Measurements from ENCODE around the gene TMEM81.

The TMEM81 gene

DNA sequence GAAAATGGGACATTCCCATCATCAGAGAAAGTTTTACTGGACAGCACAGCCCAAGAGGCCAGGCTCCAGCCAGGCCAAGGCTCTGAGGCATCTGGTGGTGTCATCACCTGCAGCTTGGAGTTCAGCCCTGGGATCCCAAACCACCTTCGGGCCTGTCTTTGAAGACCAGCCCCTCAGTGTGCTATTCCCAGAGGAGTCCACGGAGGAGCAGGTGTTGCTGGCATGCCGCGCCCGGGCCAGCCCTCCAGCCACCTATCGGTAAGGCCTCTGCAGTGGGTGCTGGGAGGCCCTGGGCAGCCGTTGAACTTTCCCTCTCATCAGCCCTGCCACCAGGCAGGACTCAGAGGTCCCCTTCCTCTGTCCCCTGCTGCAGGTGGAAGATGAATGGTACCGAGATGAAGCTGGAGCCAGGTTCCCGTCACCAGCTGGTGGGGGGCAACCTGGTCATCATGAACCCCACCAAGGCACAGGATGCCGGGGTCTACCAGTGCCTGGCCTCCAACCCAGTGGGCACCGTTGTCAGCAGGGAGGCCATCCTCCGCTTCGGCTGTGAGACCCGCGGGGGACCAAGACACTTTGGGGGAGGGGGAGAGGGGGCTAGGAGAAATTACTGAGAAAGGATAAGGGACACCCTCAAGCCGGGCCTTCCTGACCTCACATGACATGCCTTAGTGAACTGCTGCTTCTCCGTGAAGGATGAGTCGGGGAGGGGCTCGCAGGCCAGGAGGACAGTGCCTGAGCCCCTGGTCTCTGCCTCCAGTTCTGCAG lies 26.3 kb downstream of the TMEM81 start:
- DNase-seq, result no peak

DNA sequence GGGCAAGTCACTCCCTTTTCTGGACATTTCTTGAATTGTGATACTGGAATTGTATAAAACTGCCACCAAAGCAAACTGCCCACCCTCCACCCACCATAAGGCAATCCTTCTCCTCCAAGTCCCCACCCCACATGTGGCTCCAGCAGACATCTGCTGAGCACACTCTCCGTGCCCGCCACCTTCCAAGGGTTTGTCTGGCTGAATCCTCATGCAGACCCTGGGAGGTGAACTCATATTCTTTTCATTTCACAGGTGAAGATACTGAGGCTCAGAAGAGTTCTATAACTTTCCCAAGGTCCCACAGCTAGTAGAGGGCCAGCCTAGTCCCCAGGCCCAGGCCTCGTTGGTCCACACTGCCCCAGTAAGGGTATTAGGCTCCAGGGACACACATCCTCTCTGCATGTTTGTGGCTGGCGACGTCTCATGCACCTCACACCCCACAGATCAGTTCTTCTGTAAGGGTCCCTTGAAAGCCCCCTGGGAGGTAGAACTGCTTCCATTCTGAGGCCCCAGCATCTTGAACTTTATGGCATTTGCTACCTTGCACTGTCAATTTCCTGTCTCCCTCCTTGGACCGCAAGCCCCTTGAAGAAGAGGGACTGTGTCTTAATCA lies 27.2 kb downstream of the TMEM81 start:
- DNase-seq, result no peak

DNA sequence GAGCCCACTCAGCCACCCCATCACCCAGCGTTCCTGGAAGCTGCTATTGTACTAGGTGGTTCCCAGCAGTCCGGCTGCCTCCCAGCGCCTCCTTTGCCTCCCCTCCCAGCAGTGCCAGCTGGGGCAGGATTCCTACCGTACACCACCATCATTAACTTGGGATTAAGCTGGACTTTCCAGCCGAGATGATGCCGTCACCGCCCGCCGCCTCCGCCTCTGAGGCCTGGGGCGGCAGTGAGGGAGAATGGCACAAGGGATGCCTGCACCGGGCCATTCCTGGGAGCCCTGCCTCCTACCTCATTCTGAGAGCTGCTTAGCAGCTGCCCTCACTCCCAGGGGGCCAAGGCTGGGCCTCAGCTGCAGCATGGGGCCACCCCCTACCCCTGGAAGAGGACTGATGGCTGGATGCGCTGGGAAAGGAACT lies 28.1 kb downstream of the TMEM81 start:
- no peak for DNase-seq

DNA sequence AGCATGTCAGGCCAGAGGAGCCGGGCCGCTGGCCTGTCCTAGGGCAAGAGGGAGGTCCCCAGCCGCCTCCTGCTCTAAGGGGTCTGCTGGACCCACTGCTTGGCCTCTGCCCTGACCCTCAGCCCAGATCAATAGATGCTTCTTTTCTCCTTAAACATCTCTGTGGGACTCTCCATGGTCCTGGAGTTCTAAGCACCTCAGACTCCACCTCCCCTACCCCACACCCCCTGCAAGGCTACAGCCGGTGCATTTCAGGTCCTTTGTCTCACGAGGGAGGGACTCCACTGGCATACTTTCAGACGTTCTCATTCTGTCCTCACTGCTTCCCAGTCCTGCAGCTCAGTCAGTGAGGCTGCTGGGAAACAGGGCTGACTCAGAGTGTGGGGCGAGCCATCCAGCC lies 30.2 kb downstream of the TMEM81 start:
- no peak for DNase-seq

DNA sequence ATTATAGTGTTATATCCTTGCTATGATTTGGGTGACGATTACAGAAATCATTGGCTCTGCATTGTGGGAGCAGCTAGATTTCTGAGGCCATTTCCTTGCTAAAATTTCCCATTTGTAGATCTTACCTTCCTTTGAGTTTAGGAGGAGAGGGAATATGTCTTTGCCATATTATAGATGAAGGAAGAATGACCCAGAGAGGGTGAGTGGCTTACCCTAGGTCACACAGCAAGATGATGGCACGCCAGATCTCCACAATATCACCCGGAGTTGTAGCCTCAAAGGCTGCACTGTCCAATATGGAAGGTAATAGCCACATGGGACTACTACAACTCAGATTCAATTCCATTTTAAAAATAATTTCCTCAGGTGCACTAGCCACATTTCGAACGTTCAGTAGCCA lies 31.0 kb downstream of the TMEM81 start:
- no peak for DNase-seq

DNA sequence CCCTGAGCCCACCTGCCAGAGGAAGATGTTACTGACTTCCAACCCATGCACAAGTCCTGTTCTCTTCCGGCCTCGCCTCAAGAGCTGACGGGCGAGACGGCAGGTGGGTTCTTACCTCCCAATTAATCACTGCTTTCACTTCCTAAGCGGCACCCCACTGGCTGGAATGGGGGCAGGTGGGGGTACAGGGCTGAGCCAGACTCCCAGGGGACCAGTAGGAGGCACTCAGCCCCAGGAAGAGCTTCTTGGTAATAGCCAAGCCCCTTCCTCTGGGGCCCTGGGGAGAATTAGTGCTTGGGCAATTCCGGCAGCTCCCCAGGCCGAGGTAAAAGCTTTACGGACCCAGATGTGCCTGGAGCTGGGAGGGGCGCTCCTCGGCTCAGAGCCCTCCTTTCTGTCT lies 31.6 kb downstream of the TMEM81 start:
- no peak for DNase-seq

DNA sequence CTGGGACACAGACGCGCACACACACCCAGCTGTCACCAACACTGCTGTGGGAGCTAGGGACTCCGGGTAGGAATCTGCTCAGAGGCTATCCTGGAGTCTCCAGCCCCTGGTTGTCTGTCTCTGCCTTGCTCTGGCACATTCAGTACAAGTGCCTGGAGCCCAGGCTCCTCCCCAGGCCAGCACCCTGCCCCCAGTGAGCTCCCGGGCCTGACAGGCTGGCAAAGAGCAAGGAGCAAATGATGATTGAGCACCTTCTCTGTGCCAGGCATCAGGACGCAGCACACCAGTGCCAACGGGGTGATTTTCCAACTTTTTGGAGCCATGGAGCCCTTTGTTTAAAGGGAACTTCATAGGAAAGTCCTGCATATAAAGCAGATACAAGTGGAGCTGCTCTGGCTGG lies 34.8 kb downstream of the TMEM81 start:
- no peak for DNase-seq

DNA sequence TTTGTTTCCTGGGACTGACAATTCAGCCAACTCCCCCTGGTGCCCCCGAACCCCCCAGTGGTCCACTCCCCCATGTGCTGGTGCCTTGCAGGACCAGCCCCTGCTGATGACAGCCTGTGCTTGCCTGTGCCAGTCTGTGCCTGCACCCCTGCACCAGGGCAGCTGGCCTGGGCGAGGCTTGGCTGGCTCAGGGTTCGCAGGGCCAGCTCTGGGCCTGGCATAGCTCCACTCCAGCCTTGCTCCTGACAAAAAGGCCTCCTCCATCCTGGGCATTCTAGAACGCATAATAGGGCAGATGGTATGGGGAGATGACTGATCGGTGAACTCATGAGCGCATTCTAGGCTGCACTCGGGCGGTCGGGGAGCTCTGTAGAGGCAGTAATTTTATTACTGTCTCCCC lies 35.9 kb downstream of the TMEM81 start:
- DNase-seq, result no peak

DNA sequence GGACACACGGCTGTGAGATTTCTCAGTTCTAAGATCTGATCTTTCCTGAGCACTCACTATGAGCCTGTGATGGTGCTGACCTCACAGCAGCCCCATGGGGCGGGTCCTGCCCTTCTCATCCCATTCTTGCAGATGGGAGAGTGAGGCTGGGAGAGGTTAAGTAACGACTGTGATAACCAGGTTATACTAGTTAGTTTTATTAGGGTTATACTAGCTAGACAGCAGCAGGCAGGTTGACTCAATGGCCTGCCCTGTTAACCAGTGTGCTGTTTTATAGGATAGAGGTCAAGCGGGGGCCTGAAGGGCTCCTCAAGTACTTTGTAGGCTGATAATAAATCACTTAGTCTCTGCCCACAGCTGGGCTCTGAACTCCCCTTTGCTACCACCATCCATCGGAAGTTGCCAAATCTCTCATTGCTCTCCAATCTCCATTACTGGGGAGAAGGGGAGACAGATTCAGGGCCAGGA lies 36.5 kb downstream of the TMEM81 start:
- DNase-seq, result no peak

DNA sequence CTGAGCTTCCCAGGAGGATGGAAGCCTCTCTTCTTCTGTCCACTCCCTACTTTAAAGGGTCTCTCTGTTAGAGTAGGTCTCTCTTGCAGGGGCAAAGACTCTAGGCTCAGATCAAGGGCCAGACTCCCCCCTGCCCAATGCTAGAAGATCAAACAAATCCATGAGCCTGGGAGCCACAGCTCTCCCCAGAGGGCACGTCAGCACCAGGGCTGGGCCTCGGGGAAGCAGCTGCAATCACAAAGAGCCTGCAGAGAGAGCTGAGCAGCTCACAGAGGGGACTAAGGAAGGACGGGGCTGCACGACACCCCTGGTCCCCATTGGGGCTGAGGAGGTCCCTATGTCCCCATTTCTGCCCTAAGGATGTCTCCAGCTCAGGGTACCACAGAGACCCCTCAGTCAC lies 37.4 kb downstream of the TMEM81 start:
- DNase-seq, result no peak

DNA sequence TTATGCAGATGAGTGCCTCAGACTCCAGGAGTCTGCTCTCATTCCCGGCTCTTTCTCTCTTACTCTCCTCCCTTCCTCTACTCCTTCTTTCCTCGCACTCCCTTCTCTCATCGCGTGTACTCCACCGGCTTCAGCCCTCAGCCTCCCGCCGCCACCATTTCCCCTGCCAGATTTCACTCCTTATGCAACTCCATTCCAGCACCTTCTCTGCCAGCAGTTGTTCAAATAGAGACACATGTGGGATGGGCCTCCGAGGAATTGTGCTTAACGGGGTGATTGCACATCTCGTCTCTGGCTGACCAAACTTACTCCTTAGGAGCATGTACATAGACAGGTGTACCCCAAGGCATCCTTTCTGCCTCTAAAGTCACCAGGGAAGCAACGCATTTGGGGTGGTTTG lies 39.1 kb downstream of the TMEM81 start:
- no peak for DNase-seq

DNA sequence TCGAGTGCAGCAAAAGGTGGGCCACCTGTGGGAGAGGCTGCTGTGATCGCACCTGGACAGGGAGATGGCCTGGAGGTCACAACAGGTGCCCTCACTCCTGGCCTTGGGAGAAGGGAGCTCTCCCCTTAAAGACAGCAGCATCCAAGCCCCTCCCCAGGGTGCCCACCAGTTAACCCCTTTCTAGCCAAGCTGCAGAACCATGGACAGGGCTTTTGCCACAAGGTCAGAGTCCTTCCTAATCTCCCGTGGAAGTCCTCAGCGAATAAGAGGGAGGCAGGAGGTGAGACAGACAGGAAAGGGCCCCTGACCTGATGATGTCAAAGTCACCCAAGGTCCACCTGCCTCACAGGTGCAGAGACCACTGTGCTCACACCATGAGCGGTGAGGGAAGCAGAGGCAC lies 39.5 kb downstream of the TMEM81 start:
- DNase-seq, result no peak

DNA sequence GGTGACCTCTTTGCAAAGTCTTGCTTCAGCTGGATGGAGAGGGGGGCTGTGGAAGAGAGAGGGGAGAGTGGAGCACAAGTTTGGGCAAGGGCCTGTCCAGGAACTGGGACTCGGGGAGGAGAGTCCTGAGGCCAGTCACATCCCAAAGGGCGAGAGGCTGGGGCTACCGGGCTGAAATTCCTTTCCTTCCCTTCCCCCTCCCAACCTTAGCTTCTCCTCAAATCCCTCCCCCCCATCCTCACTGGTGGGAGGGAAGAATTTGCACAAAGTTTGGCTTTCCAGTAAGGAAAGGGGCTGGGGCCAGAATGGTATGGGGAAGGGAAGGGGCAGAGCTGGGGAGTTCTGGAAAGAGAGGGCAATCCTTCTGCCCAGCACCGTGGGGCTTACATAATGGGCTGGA lies 40.4 kb downstream of the TMEM81 start:
- no peak for DNase-seq

DNA sequence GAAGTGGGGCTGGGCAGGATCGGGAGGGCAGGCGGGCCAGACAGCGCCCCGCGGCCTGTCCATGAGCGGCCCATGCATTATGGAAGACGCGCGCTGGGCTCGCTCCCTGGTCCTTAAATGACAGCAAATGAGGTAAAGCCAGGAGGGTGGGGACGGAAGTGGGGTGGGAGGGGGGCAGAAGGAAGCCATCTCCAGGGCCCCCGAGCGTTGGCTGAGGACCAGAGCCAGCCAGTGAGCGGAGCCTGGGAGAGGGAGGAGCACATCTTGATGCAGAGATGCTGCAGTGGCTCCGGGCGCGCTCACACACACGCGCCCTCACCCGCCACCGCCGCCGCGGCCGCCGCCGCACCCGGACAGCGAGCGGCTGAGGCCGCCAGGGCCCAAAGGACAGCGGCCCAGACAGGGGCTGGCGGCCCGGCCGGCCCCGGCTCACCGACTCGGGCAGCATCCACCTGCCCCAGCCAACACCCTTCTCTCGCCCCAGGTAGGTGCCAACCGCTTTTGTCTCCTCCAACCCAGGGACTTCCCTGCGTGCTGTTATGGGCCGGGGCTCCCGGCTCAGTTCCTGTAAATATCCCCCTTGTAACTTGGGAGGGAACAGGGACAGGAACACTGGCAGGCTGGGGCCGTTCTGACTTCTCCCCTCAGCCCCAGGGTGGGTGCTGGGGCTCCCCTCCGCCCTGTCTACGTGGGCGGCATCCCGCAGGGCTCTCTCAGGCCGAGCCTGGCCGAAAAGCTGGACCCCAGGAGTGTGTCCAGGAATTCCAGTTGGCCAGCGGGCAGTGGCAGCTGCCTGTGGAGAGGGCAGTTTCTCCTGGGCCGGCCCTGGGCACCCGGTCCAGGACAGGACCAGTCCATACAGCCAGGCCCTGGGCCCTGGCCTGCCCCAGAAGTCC lies 41.1 kb downstream of the TMEM81 start, which contains the start of gene CNTN2:
Gene CNTN2 (plus strand): TSS at position 302 of the 896 bp plus-strand sequence. CDS start 9,974 bp downstream, outside the sequence.
- no peak for DNase-seq

DNA sequence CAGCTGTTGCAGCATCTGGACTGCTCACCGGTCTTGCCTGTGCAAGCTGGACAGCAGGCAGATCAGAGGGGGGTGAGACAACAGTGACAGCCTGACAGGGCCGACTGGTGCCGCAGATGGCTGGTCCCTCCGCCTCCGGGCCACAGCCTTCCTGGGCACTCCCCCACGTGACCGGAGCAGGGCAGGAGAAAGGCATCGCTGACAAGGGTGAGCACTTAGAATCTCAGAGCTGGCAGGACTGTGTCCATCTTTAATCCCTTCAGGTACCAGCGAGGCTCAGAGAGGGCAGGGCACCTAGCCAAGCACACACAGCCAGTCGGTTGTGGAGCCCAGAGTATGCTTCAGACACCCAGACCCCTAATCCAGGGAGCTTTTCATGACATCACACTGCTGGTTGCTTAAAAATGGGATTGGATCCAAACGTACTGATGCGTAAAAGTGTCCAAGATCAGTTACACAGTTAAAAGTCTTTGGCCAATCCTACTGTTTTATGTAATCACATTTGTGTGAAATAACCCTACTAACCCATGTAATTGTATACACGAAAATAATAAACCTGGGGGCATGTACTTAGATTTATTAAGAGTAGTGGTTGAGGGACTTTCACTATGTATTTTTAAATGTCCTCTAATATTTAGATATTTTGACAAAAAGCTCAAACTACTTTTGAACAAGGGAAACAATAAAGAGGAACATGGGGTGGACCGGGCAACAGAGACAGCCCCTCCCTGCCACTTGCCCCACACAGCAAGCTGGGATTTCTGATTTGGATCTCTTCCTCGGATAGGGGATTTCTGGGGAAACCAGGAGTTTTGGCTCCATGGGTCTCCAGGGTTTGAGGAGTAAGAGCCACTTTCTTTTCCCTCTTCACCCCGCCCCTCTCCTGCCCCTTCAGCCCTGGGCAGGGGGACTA lies 42.0 kb downstream of the TMEM81 start:
- no peak for DNase-seq

DNA sequence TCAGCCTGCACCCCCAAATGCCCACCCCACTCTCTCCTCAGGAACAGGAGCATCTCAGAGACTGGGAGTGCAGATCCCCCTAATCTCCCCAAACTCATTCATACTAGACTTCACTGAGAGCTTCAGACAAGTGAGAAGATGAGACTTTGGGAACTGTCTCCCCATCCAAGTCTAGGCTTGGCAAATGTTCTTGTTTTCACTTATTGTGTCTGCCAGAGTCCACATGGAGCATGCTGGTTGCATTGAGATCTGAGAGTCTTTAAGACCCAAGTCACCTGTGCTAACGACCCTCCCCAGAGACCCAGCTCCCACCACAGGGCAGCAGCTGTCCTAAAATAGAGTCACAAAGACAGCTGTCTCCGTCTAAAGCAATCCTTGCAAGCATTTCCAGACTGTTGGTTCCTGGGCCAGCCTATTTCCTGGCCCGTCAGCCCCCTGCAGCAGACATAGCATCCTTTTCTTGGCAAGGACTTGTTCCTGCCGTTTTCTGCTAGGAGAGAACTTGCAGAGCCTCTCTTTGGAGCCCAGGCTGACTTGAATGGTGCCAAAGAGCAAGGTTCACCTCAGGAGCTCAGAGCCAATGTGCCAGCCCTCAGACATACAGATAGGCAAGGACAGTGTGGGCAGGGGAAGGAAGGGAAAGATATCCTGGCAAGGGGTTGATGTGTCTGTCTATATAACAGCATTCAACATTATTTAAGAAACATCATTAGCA lies 43.1 kb downstream of the TMEM81 start:
- DNase-seq, result no peak

DNA sequence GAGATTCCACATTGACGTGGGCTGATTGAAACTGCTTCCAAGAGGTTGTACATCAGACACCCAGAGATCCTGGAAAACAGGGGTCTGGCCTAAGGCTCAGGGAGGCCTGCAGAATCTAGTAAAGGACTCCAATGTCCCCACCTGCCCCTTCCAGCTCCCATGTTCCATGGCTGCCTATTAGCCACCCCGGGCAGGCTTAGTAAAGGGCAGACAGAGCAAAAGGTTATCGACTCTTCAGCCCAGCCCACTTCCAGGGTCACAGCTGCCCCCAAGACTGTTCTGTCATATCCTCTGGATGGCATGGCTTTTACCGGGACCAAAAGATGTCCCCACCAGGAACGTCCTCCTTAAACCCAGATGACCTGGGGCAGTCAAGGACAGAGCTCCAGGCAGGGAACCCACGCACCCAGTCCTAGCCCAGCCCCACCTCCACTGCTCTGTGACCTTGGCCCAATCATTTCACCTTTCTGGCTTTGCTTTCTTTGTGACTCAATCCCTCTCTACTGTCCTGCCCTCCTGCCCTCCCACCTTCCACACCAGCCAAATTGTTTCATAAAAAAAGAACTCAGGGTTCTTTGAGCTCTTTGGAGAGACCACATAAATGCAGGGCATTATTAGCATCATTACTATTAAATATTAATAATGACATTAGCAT lies 46.0 kb downstream of the TMEM81 start:
- no peak for DNase-seq

DNA sequence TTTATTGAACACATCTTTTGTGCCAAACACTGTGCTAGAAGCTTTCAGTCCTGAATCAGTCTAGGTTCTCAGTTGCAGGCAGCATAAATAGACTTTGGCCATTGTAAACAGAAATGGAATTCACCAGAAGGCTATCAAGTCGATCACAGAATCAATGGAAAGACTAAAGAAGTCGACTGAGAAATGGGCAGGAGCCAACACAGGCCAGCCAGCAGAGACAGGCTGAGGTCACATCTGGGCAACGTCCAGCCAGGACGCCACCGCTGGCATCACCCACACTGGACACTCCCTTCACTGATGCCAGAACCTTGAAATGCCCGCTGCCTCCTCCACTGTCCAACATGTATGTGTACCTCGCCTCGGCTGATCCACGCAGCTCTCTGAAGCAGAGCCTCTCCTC lies 46.7 kb downstream of the TMEM81 start:
- DNase-seq, result no peak
